ENCODE data around the gene ZDHHC19. TPM values are rescaled to one million over a fixed set of nuclear protein-coding genes. Genes with fewer than 3 reads are reported as not detected.
A peak's percentile ranks its signal among the peaks of the same experiment; 100 is the strongest.

Gene ZDHHC19
- total and polyA plus RNA-seq, 2 experiments from 2014 or later, result 1.3 to 15.7 TPM

DNA sequence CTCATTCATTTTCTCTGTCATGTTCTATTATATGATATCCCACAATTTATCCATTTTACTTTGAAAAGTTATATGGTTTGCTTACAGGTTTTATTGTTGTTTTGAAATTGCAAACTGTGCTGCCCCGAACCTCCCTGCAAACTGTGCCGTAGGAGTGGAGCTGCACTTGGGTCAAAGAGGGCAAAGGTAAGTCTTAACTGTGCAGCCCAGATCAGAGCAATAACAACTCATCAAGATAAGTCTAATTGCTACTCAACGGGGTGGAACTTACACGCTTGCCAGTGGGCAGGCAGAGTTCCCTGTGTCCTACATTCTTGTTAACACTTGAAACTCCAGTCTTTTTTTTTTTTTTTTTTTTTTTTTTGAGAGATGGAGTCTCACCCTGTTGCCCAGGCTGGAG lies 33.2 kb downstream of the ZDHHC19 start:
- no peaks in the 10 kb centered on the region for H3K9me3 Mint-ChIP-seq
- ATAC-seq, result no peak
- H3K27me3 ChIP-seq (ENCODE audit: insufficient read depth), result no peaks in the 10 kb centered on the region
- no peaks in the 10 kb centered on the region for H3K36me3 ChIP-seq (ENCODE audit: insufficient read depth)
- H3K79me2 ChIP-seq (replicated peaks; ENCODE audit: insufficient read depth), result no peaks in the 10 kb centered on the region
- H3K9me2 ChIP-seq (ENCODE audit: insufficient read depth), result no peaks in the 10 kb centered on the region
- no peaks in the 10 kb centered on the region for H4K20me1 ChIP-seq (replicated peaks; ENCODE audit: insufficient read depth)
- peaks cover 22% of the 10 kb centered on the region for H3K4me1 Mint-ChIP-seq
- H3K4me2 ChIP-seq, result no peak overlapping the region
- no peaks in the 10 kb centered on the region for H3K36me3 Mint-ChIP-seq (ENCODE audit: low read depth)
- H3K27me3 Mint-ChIP-seq (ENCODE audit: insufficient read depth, low read depth, poor library complexity), result no peaks in the 10 kb centered on the region
- no peak overlapping the region for H3K4me3 ChIP-seq
- H2AFZ ChIP-seq, result peak overlapping the region; percentile 4; the same call in 1 of the 2 replicates
- DNase-seq (ENCODE audit: low spot score), result no peak
- no peak overlapping the region for H3K27ac ChIP-seq (ENCODE audit: low read depth)
- TF ChIP-seq NANOG (IDR thresholded peaks at IDR 0.05; ENCODE audit: borderline replicate concordance) (no peak), POLR2AphosphoS5 (IDR thresholded peaks at IDR 0.05; ENCODE audit: low read depth) (no peak), ZNF462 (CRISPR knock-in tag; IDR thresholded peaks at IDR 0.05) (no peak), EZH2 (IDR thresholded peaks at IDR 0.05; ENCODE audit: low read depth, unreplicated experiment) (no peak), ZNF331 (CRISPR knock-in tag; IDR thresholded peaks at IDR 0.05; ENCODE audit: low read depth) (no peak), CTCF (conservative IDR thresholded peaks at IDR 0.05; ENCODE audit: low read depth in 2 of 2) (no peak), ZNF114 (CRISPR knock-in tag; IDR thresholded peaks at IDR 0.05) (no peak), CREB1 (CRISPR knock-in tag; IDR thresholded peaks at IDR 0.05; ENCODE audit: low read depth) (no peak), EZH2phosphoT487 (IDR thresholded peaks at IDR 0.05; ENCODE audit: unreplicated experiment) (no peak), JUNB (IDR thresholded peaks at IDR 0.05; ENCODE audit: unreplicated experiment) (no peak), STAT1 (IDR thresholded peaks at IDR 0.05; ENCODE audit: unreplicated experiment) (no peak)
- TF ChIP-seq, protein P1, sequence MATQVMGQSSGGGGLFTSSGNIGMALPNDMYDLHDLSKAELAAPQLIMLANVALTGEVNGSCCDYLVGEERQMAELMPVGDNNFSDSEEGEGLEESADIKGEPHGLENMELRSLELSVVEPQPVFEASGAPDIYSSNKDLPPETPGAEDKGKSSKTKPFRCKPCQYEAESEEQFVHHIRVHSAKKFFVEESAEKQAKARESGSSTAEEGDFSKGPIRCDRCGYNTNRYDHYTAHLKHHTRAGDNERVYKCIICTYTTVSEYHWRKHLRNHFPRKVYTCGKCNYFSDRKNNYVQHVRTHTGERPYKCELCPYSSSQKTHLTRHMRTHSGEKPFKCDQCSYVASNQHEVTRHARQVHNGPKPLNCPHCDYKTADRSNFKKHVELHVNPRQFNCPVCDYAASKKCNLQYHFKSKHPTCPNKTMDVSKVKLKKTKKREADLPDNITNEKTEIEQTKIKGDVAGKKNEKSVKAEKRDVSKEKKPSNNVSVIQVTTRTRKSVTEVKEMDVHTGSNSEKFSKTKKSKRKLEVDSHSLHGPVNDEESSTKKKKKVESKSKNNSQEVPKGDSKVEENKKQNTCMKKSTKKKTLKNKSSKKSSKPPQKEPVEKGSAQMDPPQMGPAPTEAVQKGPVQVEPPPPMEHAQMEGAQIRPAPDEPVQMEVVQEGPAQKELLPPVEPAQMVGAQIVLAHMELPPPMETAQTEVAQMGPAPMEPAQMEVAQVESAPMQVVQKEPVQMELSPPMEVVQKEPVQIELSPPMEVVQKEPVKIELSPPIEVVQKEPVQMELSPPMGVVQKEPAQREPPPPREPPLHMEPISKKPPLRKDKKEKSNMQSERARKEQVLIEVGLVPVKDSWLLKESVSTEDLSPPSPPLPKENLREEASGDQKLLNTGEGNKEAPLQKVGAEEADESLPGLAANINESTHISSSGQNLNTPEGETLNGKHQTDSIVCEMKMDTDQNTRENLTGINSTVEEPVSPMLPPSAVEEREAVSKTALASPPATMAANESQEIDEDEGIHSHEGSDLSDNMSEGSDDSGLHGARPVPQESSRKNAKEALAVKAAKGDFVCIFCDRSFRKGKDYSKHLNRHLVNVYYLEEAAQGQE (IDR thresholded peaks at IDR 0.05; ENCODE audit: unreplicated experiment), result no peak
- TF ChIP-seq, protein P2, sequence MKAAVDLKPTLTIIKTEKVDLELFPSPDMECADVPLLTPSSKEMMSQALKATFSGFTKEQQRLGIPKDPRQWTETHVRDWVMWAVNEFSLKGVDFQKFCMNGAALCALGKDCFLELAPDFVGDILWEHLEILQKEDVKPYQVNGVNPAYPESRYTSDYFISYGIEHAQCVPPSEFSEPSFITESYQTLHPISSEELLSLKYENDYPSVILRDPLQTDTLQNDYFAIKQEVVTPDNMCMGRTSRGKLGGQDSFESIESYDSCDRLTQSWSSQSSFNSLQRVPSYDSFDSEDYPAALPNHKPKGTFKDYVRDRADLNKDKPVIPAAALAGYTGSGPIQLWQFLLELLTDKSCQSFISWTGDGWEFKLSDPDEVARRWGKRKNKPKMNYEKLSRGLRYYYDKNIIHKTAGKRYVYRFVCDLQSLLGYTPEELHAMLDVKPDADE (IDR thresholded peaks at IDR 0.05), result no peak
- H3F3A ChIP-seq (replicated peaks; ENCODE audit: low read depth), result no peaks in the 10 kb centered on the region
- H3K4me3 Mint-ChIP-seq, result no peak overlapping the region; the same call in 2 of the 3 replicates
- H3K4me1 ChIP-seq (ENCODE audit: insufficient read depth), result peaks cover 15% of the 10 kb centered on the region
- no peak overlapping the region for H3K27ac Mint-ChIP-seq
